Islet of Langerhans (tissue), 1 donor: Measurements from ENCODE around the gene GABRA6.
A peak's percentile ranks its signal among the peaks of the same experiment; 100 is the strongest.
"Not testable (repeated sequence)": the region's sequence is repeated elsewhere in the genome, so short reads cannot be mapped to it uniquely, and the experiment has no call there.

Source experiments
- FAIRE-seq: peaks from one replicate; lab custom pipeline; 2011; peaks lifted over from hg19 to GRCh38; lab: Jason Lieb, UNC

Gene GABRA6

DNA sequence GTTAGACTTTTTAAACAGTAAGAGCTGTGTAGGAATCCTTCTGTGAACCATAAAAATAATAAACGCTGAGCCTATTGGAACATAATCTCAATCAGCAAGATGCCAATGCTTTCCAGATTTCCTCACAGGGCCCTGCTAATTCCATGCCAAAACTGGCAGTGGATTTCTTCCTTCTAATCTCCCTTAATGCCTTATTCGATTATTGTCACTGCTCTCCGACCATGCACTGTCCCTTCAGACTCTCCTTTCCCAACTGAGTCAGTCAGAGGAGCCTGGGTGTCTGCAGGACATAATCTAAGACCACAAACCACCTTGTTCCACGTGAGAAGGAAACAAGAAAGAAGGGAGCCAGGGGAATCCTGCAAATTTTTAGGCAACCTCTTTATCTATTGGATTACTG lies at the start of gene GABRA6:
TSS of gene GABRA6 (plus strand) at position 261 of the 400 bp plus-strand sequence. CDS start 269 bp downstream, outside the sequence.
- no peak for FAIRE-seq

DNA sequence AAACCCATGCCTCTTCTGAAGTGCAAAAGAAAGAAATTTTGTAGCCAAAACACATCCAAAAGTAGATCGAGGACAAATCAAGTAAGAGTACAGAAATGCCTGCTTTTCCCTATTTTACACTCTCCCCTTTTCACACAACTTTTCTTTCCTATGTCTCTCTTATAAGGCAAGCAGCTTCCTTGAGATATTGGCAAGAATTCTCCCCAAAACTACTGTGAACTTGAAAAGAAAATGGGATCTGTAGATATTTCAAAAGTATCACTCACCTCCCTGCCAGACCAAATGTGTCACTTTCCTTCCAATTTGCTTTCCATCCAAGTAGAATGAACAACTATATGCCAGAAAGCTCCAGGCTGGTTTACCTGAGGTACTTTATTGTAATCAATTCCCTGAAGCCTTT lies 47.9 kb upstream of the GABRA6 start:
- no peak for FAIRE-seq

DNA sequence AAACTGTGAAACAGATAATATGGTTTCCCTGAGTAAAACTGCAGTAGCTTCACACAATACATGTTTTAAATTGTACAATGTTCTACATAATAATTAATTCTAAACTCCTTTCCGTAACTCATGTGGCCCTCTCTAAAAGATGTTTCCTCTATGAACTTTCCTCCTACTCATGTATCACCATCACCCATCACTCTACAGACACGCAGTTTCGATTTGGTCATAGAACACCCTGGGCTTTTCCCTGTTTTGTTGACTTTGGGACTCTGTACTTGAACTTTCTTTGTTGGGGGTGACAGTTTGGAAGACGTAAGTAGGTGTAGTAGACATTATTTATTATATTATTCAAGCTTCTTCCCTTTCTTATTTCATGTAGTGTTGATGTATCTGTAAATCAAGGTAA lies 44.1 kb upstream of the GABRA6 start:
- FAIRE-seq, result no peak

DNA sequence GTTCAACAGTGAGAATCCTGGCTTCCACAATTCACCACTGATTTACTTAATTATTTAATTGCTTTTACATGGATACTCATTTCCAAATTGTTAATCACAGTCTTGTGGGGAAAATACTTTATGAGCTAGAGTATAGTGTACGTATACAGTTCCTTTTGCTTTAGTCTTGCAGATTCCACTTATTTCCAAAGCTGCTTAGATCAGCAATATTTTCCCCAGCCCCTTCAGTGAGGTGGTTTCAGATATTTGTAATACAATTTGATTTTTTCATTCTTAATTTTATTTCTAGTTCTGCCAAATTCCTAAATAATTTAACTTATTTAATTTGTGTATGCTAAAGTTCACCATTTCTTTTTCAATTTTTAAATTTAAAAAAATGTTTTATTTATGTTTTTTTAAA lies 40.3 kb upstream of the GABRA6 start:
- FAIRE-seq, result no peak

DNA sequence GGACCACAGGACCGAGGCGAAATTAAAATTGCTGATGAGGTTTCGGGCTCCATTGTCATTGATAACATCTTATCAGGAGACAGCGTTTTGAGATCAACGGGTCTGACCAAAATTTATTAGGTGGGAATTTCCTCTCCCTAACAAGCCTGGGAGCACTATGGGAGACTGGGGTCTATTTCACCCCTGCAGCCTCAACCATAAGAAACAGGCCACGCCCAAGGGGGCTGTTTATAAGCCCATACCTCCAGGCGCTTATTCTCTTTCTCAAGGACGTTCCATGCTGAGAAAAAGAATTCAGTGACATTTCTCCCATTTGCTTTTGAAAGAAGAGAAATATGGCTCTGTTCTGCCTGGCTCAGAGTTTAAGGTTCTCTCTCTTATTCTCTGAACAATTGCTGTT lies 33.6 kb upstream of the GABRA6 start:
- FAIRE-seq, result not testable (repeated sequence)

DNA sequence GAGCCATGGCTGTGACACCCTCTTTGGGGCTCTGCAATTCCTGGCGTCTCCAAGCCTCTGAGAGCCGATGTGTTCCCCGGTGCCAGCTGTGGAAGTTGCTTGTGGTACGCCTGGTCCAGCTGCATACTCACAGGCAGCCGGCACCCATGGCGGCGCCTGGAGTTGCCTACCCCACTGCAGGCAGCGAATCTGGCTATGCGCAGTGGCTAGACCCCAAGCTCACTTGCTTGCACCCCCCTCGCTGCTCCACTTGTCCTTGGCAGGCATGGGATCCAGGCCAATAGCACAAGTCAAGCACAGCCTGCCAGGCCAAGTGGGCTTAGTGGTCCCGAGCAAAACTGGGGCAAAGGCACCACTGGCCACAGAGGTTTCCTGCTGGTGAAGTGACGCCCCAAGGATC lies 24.7 kb upstream of the GABRA6 start:
- FAIRE-seq, result no peak

DNA sequence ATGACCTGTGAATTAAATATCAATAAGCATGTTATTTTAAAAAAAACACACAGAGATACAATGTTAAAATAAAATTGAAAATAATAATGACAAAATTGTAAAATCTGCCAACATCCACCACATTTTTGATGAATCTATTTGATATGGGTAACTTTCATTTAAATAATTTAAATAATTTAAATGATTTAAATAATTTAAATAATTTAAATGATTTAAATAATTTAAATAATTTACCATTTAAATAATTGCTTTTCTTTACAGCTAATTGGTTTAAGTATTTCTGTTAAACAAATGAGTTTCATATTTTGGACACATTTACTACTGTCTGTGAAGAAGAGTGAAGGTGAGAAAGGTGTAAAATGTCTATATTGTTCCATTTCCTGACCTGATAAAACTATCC lies 22.1 kb upstream of the GABRA6 start:
- FAIRE-seq, result peak; percentile 24

DNA sequence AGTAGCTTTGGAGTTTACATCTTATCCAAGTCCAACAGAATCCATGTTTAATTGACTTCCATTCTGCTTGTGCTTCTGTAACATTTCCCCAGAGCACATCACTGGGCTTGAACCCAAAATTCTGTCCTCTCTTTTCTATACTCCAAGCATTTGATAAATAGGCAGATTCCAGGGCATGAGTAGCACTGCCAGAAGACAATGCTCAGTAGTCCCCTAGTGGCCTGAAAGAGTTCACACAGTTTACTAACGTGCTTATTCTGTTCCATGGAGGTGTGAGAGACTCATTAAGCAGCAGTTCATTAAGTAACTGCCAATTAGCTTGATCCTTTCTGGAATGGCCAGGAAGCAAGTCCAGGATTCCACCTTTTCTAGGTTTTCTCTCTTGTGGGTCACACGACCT lies 9.4 kb upstream of the GABRA6 start:
- FAIRE-seq, result no peak

DNA sequence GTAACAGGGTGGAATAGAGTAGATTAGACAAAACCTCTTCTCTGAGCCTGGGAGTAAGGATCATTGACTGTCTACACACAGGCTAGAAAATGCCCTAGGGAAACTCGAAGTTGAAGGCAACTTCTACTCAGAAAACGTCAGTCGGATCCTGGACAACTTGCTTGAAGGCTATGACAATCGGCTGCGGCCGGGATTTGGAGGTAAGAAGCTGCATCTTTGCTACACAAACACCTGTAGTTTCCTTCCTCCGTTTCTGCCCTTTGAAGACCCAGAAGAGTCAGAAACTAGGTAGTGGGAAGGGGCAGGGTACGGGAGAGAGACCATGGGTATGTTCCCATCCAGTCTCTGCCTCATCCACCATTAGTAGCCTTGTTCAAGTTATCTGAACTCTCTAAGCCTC lies 628 bp downstream of the GABRA6 start:
- FAIRE-seq, result no peak

DNA sequence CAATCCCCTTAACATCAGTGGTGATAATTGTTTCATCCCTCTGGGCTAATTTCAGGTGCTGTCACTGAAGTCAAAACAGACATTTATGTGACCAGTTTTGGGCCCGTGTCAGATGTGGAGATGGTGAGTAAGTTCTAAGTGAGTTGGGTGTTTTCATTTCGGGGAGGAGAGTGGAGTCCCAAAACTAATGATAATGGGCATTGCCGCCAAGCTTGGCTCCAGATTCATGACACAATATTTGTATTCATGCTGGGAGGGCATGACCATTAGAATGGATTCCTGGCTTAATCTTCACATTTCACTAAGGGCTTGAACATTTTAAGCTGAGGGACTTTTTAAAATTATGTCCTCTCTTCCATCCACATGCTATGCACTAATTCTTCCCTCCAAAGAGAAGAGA lies 1.4 kb downstream of the GABRA6 start:
- FAIRE-seq, result no peak

DNA sequence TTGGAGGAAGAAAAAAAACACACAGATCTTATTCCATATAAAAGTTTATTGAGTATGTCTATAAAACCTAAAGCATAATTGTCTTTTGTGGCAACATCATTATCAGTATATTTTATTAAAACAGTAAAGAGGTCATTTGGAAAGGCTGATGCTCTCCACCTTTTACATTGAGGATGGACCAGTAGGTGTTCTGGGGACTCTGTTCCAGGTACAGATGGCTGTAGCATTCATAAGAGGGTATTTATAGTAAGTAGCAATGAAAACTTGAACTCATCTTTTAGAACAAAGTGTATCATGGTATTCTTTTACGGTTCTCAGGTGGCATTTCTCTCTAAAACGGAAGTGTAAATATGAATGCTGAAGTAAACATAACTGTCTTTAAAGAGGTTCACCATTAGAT lies 1.8 kb downstream of the GABRA6 start:
- FAIRE-seq, result no peak

DNA sequence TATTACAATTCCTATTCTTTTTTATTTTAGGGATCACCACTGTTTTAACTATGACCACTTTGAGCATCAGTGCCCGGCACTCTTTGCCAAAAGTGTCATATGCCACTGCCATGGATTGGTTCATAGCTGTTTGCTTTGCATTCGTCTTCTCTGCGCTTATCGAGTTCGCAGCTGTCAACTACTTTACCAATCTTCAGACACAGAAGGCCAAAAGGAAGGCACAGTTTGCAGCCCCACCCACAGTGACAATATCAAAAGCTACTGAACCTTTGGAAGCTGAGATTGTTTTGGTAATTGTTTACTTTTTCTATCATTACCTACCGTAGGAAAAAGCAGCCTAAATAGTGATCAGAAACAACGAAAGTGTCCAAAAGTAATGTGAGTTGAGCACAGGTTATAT lies 6.4 kb downstream of the GABRA6 start:
- no peak for FAIRE-seq

DNA sequence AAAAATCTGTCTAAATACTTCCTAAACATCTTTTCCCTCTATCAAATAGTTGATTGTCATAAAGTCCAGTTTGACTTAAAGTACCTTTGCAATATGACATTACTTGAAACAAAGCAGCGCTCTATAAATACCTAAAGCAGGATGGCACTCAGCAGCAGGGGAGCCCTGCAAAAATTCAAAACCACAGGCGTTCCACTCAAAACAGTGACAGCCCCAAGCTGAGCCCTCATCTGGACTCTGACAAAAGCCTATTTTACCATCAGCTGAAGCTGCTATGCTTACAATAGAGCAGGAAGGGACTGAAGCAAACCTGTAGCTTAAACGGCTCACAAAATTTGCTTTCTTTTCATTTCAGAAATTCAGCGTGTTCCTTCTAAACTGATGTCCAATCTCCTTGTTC lies 11.5 kb downstream of the GABRA6 start:
- FAIRE-seq, result no peak

DNA sequence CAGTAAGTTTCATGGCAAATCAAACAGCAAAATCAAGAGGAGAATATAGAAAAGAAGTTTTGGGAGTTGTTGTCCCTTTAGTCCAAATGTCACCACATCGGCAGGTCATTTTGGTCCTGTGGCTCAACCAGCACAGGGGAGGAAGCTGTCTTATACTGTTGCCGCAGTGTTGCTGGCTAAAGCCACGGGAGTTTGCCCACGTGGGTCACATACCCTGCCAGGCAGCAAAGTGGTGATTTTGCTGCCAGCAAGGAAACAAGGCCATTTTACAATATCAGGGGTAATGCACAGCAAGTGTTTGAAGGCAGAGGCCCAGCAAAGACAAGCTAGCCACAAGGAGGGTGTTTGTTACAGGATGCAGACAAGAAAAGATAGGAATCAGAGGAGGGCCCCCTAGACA lies 14.5 kb downstream of the GABRA6 start:
- FAIRE-seq, result no peak

DNA sequence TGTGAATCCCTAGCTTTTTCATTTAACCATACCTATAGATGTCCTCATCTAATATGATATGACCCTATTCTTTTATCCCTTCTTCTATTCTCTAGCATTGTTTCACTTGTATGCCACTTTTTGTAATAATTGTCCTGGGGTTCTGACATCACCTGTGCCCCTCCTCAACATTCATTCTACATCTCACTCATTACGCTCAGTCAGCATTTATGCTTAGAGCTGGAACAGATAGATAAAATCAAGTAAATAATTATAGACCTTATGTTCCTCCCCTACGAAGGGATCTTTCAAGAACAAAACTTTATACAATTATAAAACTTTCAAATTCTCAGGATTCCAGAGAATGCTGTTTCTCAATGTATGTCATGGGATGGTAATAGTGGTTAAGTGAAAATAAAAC lies 18.0 kb downstream of the GABRA6 start:
- no peak for FAIRE-seq

DNA sequence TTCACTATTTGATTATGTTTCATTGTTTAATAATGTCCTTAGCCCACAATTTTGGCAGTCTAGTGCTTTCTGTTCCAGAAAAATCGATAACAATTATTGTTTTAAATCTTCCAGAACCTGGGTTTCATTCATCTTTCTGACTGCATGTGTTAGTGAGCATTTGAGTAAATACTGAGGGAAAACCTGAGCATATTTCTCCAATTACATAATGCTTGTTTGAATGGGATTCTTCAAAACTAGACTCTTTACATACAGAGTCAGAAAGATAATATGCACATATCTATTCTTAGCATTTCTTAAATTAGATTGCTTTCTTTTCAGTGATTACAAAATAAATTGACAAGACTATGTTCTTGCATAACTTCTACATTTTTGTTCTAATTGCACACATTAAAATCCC lies 21.9 kb downstream of the GABRA6 start:
- FAIRE-seq, result no peak

DNA sequence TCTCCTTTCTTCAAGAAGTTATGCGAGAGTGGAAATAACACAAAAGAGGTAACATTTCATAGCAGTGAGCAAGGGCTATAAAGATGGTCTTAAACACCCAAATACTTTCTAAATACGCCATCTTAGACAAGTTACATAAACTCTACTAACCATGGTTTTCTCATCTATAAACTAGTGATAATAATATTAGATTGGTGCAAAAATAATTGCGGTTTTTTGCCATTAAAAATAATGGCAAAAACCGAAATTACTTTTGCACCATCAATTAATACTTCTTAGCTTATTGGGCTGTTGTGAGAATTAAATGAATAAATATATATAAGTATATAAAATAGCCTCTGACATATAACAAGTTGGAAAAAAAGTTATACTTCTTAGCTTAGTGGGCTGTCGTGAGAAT lies 23.7 kb downstream of the GABRA6 start:
- FAIRE-seq, result no peak

DNA sequence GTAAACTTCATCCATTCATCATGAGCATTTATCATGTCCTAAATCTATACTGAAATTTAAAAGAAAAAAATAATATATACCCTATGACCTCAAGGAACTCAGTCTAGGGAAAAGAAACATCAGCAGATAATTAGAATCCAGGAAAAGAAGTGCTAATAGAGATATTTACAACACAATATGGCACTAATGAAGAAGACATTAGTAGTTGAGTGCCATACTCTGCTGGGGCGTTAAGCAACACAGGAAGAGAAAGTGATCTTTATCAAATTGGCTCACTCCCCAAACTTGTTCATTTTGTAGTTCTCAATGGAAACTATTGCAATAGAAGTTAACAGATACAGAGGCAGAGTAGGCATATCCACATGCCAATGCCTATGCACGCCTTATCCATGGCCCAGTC lies 27.5 kb downstream of the GABRA6 start:
- FAIRE-seq, result no peak

DNA sequence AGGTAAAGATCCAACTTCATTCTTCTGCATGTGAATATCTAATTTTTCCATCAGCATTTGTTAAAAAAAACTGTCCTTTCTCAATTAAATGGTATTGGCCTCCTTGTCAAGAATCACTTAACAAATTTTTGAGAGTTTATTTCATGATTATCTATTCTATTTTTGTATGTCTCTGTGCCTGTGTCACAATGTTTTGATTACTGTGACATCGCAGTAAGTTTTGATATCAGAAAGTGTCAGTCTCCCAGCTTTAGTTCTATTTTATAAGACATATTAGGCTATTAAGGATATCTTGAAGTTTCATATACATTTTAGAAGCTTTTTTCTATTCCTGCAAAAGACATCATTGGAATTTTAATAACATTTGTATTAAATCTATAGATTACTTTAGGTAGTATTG lies 33.6 kb downstream of the GABRA6 start:
- no peak for FAIRE-seq

DNA sequence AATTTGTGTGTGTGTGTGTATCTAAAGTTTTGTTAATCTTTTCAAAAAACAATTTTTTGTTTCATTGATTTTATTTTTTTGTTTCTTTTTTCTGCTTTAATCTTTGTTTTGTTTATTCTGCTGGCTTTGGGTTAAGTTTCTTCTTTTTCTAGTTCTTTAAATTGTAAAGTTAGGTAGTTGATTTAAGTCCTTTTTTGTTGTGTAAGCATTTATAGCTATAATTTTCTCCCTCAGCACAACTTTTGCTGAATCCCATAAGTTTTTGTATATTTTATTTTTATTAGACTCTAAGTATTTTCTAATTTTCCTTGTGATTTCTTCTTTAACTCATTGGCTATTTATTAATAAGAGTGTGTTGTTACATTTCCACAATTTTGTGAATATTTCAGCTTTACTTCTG lies 34.9 kb downstream of the GABRA6 start:
- FAIRE-seq, result no peak

DNA sequence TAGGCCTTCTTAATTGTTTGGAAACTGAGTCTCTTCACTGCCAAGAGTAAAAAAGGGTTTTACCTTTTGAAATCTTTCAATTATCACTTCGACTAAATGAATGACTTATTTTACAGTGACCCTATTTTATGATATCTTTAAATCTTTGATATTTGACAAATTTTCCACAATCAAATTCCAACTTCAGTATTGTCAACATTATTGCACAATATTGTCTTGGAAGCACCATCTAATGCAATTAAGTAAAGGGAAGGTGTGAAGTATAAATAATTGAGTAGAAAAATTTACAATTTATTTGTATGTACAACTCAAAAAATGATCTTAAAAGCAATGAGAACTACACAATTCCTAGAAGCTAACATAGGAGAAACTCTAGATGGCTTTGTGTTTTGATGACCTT lies 49.2 kb downstream of the GABRA6 start:
- no peak for FAIRE-seq

DNA sequence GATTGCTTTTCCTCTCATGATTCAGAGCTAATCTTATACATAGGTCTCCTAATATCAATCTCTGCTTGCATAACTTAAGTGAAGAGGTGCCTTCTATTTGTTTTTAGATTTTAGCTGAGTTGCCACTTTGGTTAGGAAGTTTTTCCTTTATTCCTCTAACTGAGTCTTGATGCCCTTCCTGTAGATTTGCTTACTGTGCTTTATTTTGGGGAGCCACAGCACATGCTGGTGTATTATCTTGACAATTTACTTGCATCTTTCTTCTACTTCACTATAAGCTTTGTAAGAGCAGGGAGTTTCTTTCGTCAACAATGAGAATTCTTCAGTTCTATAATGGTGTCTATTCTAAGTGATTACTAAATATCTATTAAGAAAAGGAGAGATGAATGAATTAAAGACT lies 54.9 kb downstream of the GABRA6 start:
- no peak for FAIRE-seq

DNA sequence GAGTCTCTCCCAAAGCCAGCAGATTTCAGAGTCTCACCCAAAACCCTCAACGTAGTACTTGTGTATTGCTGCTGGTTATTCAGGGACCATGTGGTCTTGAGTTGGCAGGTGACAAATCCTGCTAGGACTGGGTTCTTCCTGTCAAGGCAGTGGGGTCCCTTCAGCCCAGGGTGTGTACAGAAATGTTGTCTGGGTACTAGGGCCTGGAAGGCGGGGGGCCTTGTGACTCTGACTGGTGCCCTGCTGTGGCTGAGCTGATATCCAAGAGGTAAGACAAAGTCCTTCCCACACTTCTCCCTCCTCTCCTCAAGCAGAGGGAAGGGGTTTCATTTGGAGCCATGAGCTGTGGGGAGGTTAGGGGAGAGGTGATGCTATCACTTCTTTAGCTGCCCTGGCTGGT lies 58.8 kb downstream of the GABRA6 start:
- FAIRE-seq, result no peak

DNA sequence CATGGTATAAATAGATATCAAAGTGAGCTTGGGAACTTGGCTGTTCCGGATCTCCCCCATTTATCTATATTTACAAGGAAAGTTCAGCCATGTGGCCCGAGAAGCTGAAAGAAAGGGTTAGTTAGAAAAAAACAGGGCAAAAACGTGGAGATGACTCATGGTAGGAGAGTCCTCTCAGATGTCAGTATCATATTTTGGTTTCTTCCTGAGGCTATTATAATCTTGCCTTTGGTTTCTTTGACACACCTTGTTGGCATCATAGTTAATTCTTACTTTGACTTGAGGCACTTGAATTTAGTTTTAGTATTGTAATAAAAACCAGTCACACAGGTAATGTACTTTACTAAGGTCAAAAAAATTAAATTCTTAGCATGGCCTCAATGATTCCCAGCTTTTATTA lies 59.9 kb downstream of the GABRA6 start:
- FAIRE-seq, result no peak

DNA sequence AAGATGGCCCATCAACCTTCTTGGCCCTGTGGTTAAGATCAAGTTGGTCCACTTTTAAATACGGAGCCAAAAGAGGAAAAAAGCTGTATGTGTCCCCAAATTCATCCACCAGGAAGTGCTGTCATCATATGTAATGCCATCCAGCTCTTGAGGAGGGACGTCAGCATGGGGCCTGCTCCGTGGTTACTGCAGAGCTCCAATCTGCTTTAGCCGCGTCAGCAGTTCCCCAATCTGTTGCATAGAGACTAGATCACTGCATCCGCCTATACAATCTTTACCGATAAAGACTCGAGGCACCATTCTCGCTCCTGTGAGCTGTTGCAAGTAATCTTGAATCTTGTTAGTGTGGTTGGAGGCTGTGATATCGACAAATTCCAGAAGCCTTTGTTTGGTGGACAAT lies 65.7 kb downstream of the GABRA6 start:
- FAIRE-seq, result no peak
